Activated T-helper 2 cell treated with anti-CD3 and anti-CD28 coated beads, Interferon-gamma antibody, Interleukin-2, Interleukin-4, amounts not matched to agents 10 μg/mL and 5 μg/mL and 100 μg/mL, durations not matched to agents 14 hours and 24 hours and 36 hours (primary cell): ENCODE measurements around the gene NXPE3. TPM values are rescaled to one million over a fixed set of nuclear protein-coding genes. Genes with fewer than 3 reads are reported as not detected.

Experiments
- DNase-seq: peaks from one replicate; pipeline ENCODE4 v3.0.0; 2021; ENCODE audit warnings: low spot score
- H3K27ac Mint-ChIP-seq: one replicate; pipeline ENCODE4 v1.8.0; 2021; ENCODE audit warnings: mixed read lengths
- H3K27me3 Mint-ChIP-seq: one replicate; pipeline ENCODE4 v1.8.0; 2021; ENCODE audit warnings: low read depth, mixed read lengths
- H3K36me3 Mint-ChIP-seq: one replicate; pipeline ENCODE4 v1.8.0; 2021; ENCODE audit warnings: low read depth, mixed read lengths
- H3K4me1 Mint-ChIP-seq: one replicate; pipeline ENCODE4 v1.8.0; 2021; ENCODE audit warnings: low read depth, mixed read lengths
- H3K4me3 Mint-ChIP-seq: one replicate; pipeline ENCODE4 v1.8.0; 2021; ENCODE audit warnings: low read depth, mild to moderate bottlenecking, moderate library complexity, mixed read lengths
- H3K9me3 Mint-ChIP-seq: one replicate; pipeline ENCODE4 v1.8.0; 2021; ENCODE audit warnings: mixed read lengths
- intact Hi-C: fragments of 100-400 bp; cut with micrococcal nuclease; formaldehyde crosslinking; loops from one replicate; pipeline ENCODE4 v1.15.1; 2023
- total RNA-seq: library from RNA; stranded (reverse); gene quantifications from 2 replicates; pipeline ENCODE4 v1.2.3, GENCODE V29; 2022

Gene NXPE3
- total RNA-seq, 1 donor from 2014 or later, result 18.1 TPM

DNA sequence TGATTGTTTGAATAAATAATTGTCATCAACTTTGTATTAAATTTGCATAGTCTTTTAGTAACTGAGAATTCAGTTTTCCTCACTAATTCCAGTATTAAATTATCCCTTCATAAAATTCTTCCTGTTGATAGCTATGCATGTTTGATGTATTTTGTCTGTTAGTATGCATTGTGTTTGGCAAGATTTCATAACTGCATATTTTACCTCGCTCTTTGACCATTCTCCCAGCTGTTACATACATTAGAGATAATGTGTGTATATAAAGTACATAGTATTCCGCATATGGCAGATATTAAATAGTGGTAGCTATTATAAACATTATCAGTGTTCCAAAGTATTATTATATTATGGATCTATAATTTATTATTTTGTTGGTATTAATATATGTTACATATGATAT, 59.7 kb downstream of the NXPE3 start:
- H3K4me1 Mint-ChIP-seq, result peaks cover 44% of the 10 kb centered on the region
- intact Hi-C loops, result no loop called here
- no peaks in the 10 kb centered on the region for H3K27me3 Mint-ChIP-seq
- no peak overlapping the region for H3K4me3 Mint-ChIP-seq
- no peaks in the 10 kb centered on the region for H3K9me3 Mint-ChIP-seq
- H3K36me3 Mint-ChIP-seq, result peaks cover 69% of the 10 kb centered on the region
- no peak for DNase-seq
- H3K27ac Mint-ChIP-seq, result no peak overlapping the region

DNA sequence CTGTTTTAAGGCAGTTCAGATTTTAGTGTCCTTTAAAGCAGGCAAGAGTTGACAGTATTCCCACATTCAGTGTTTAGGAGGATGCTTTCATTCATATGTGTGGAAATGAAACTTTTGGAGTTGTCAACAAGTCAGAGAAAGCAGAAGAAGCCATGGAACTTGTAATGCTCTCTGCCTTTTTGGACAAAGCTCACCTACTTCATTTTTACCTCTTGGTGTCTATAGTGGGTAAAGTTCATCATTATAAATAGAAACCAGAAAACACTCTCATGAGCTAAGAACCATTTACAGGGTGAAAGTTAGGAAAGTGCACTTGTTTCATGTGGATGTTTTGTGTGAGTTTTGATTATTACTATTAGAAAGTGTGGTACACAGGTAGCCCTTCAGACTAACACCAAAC, 61.1 kb downstream of the NXPE3 start:
- Mint-ChIP-seq H3K27ac (no peak overlapping the region), H3K9me3 (no peaks in the 10 kb centered on the region), H3K4me3 (no peak overlapping the region), H3K27me3 (no peaks in the 10 kb centered on the region), H3K4me1 (peaks cover 36% of the 10 kb centered on the region), H3K36me3 (peaks cover 63% of the 10 kb centered on the region)
- DNase-seq, result no peak
- intact Hi-C loops, result no loop called here

DNA sequence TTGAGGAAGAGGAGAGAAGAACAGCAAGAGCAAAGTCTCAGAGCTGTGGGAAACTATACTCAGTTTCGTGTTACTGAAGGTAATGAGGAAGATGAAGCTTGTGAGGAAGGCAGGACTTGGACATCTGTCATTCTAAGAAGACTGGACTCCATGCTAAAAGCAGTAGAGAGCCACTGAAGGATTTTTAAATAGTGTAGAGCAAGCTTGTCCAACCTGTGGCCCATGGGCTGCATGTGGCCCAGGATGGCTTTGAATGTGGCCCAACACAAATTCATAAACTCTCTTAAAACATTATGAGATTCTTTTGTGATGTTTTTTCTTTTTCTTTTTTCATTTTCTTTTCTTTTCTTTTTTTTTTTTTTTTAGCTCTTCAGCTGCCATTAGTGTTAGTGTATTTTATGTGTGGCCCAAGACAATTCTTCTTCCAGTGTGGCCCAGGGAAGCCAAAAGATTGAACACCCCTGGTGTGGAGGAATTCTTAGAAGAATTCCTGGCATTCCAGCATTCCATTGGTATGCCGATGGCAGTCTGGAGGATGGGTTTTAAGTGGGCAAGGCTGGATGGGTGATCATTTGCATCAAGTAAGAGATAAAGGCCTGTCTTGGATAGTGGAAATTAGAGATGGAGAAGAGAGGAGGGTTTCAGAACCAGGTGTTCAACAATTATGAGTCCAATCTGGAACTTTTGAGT, 63.4 kb downstream of the NXPE3 start:
- Mint-ChIP-seq H3K27me3 (no peaks in the 10 kb centered on the region), H3K4me3 (no peak overlapping the region), H3K4me1 (peaks cover 20% of the 10 kb centered on the region), H3K9me3 (no peaks in the 10 kb centered on the region), H3K27ac (no peak overlapping the region), H3K36me3 (peaks cover 60% of the 10 kb centered on the region)
- intact Hi-C loops, result no loop called here
- no peak for DNase-seq

DNA sequence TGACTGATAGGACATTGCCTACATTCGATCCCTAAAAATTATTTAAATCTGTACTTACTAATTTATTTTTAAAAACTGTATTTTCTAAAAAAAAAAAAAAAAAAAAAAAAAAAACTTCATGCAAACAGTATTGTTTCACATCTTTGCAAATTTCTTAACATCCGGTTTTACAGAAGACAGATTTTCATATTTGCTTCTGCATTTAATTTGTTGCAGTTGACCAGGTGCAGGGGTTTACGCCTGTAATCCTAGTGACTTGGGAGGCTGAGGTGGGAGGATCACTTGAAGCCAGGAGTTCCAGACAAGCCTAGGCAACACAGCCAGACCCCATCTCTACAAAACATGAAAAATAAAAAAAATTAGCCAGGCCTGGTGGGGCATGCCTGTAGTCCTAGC, 63.9 kb downstream of the NXPE3 start:
- peaks cover 57% of the 10 kb centered on the region for H3K36me3 Mint-ChIP-seq
- no peak overlapping the region for H3K27ac Mint-ChIP-seq
- H3K4me3 Mint-ChIP-seq, result no peak overlapping the region
- H3K4me1 Mint-ChIP-seq, result peaks cover 20% of the 10 kb centered on the region
- no peak for DNase-seq
- H3K27me3 Mint-ChIP-seq, result no peaks in the 10 kb centered on the region
- H3K9me3 Mint-ChIP-seq, result no peaks in the 10 kb centered on the region
- intact Hi-C loops, result no loop called here

DNA sequence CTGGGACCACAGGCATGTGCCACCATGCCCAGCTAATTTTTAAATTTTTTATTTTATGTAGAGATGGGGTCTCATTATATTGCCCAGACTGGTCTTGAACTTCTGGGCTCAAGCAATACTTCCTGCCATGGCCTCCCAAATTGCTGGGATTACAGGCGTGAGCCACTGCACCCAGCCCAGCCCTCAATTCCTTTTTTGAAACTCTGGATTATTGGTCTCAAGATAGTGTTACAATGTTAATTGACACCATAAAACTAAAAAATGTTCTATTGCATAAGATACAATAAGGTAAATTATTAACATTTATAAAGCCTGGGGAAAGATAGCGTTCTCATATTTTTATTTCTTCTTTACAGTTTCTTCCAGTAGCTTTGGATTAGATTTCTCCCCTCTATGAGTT, 66.4 kb downstream of the NXPE3 start:
- Mint-ChIP-seq H3K9me3 (no peaks in the 10 kb centered on the region), H3K4me3 (no peak overlapping the region), H3K36me3 (peaks cover 53% of the 10 kb centered on the region), H3K27ac (no peak overlapping the region), H3K27me3 (no peaks in the 10 kb centered on the region), H3K4me1 (peaks cover 23% of the 10 kb centered on the region)
- DNase-seq, result no peak
- intact Hi-C loops, result no loop called here

DNA sequence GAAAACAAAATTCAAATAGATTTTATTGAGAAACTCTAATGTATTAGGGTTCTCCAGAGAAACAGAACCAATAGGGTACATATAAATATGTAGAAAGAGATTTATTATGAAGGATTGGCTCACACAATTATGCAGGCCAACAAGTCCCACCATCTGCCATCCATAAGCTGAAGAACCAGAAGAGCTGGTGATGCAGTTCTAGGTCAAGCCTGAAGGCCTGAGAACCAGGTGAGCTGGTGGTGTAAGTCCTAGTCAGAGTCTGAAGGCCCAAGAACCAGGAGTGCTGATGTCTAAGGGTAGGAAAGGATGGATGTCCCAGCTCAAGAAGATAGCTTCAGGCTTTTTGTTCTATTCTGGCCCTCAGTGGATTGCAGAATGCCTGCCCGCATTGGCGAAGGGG, 67.7 kb downstream of the NXPE3 start:
- no peak for DNase-seq
- peaks cover 54% of the 10 kb centered on the region for H3K36me3 Mint-ChIP-seq
- H3K4me3 Mint-ChIP-seq, result no peak overlapping the region
- no peaks in the 10 kb centered on the region for H3K27me3 Mint-ChIP-seq
- H3K9me3 Mint-ChIP-seq, result no peaks in the 10 kb centered on the region
- H3K4me1 Mint-ChIP-seq, result peaks cover 25% of the 10 kb centered on the region
- intact Hi-C loops, result no loop called here
- H3K27ac Mint-ChIP-seq, result no peak overlapping the region

DNA sequence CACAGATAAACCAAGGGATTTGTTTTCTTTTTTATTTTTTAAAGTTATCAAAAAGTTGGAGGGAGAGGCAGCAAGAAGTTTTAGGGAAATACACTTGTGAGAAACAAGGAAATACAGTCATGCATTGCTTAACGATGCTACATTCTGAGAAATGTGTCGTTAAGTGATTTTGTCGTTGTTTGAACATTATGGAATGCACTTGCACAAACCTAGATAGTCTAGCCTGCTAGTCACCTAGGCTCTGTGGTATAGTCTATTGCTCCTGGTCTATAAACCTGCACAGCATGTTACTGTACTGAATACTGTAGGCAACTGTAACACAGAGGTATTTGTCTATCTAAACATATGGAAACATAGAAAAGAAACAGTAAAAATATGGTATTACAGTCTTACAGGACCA, 68.3 kb downstream of the NXPE3 start:
- peaks cover 30% of the 10 kb centered on the region for H3K4me1 Mint-ChIP-seq

DNA sequence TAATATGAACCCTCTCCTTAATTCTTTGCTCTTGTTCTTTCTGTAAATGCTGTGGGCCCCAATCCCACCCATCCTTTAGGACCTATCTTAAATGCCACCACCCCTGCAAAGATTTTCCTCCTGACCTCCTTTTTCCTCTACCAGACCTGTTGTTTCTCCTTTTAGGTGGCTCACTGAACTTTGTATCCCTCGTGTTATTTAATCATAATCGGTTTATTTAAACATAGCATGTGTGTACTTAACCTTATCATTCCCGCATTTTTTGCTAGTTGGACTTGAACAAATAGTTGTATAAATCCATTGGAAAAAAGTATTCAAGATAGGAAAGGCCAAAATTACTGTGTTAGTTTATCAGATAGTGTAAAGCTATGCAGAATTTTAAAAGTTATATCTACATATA, 69.3 kb downstream of the NXPE3 start:
- peaks cover 58% of the 10 kb centered on the region for H3K36me3 Mint-ChIP-seq

More for the DNA sequence above, 68.3 kb downstream of the NXPE3 start:
- no peak for DNase-seq
- intact Hi-C loops, result no loop called here
- Mint-ChIP-seq H3K36me3 (peaks cover 55% of the 10 kb centered on the region), H3K9me3 (no peaks in the 10 kb centered on the region), H3K4me3 (no peak overlapping the region), H3K27me3 (no peaks in the 10 kb centered on the region), H3K27ac (no peak overlapping the region)

DNA sequence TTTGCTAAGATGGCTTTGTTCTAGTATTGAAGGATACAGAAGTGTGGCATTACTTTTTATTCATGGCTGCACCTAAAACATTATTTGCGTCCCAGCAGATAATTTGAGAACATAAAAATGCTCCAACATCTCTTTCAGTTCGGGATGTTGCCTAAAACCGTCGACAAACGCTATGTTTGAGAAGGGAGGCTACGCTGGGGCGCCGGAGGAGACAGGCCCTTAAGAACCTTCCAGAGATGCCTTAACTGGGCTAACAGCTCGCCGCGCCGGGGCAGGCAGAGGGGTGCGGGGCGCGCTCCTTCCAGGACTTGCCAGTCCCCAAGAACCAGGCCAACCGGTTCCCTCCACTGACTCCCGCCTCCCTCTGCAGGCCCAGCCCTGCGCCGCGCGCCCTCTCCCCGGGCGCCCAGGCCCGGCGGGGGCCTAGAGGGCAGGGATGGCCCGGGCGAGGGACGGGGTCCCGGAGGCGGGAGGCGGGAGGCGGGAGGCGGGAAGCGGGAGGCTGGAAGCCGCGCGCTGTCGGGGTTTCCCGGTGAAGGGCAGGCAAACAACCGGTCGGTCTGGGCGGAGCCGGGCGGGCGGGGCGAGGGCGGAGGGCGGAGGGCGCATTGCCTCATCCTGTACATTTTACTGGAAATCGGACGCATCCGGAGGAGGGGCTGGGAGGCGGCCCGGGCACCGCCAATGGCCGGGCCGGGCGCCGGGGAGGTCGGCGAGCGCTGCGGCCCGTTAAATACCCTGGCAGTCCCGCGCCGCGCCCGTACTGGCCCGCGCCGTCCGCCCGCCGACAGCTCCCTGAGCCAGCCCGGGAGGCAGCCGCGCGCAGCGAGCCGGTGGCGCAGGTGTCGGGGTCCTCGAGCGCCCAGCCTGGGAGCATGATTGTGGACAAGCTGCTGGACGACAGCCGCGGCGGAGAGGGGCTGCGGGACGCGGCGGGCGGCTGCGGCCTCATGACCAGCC, 70.0 kb downstream of the NXPE3 start, which contains the start of gene NFKBIZ:
TSS of gene NFKBIZ (plus strand) at position 761 of the 960 bp plus-strand sequence. CDS start at position 876, 115 bp downstream.
- H3K9me3 Mint-ChIP-seq, result no peaks in the 10 kb centered on the region
- H3K27me3 Mint-ChIP-seq, result no peaks in the 10 kb centered on the region
- peak within 1 kb of the TSS; percentile 97 for H3K27ac Mint-ChIP-seq
- intact Hi-C loops, result loop anchor here (1.0 to 2.0 kb wide), 2 partner anchors 13 to 124 kb away; partner anchors contain the start of gene CEP97
- peak within 1 kb of the TSS; percentile 94 for H3K4me3 Mint-ChIP-seq
- peaks cover 59% of the 10 kb centered on the region for H3K36me3 Mint-ChIP-seq
- peak; percentile 90 for DNase-seq
- H3K4me1 Mint-ChIP-seq, result peaks cover 44% of the 10 kb centered on the region

More for the DNA sequence above, 69.3 kb downstream of the NXPE3 start:
- Mint-ChIP-seq H3K4me1 (peaks cover 38% of the 10 kb centered on the region), H3K27ac (peak overlapping the region; percentile 33), H3K4me3 (peak overlapping the region; percentile 71), H3K27me3 (no peaks in the 10 kb centered on the region), H3K9me3 (no peaks in the 10 kb centered on the region)
- no peak for DNase-seq
- intact Hi-C loops, result loop anchor here (1.0 to 2.0 kb wide), 2 partner anchors 12 to 124 kb away; partner anchors contain the start of gene CEP97

DNA sequence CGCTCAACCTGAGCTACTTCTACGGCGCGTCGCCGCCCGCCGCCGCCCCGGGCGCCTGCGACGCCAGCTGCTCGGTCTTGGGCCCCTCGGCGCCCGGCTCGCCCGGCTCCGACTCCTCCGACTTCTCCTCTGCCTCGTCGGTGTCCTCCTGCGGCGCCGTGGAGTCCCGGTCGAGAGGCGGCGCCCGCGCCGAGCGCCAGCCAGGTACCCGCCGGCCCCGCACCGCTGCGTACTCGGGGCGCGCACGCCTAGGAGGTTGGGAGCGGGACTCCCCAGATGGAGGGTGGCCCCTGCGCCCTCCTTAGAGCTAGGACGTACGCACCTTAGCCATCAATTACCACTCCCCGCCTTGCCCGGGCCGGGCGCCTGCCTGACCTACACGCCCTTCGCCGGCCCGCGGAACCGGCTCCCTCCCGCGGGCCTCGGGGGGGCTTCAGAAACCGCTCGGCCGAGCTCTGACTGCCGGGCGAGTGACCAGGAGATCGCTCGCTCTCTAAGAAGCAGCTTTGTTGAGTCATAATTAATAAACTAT, 70.8 kb downstream of the NXPE3 start:
- H3K27me3 Mint-ChIP-seq, result no peaks in the 10 kb centered on the region
- H3K36me3 Mint-ChIP-seq, result peaks cover 62% of the 10 kb centered on the region
- intact Hi-C loops, result loop anchor here (1.0 to 5.0 kb wide), 11 partner anchors 22 to 375 kb away; partner anchors contain the start of genes CEP97 and ZBTB11
- H3K4me3 Mint-ChIP-seq, result peak overlapping the region; percentile 94
- H3K9me3 Mint-ChIP-seq, result no peaks in the 10 kb centered on the region
- H3K27ac Mint-ChIP-seq, result peak overlapping the region; percentile 97
- peaks cover 48% of the 10 kb centered on the region for H3K4me1 Mint-ChIP-seq
- peak; percentile 56 for DNase-seq

DNA sequence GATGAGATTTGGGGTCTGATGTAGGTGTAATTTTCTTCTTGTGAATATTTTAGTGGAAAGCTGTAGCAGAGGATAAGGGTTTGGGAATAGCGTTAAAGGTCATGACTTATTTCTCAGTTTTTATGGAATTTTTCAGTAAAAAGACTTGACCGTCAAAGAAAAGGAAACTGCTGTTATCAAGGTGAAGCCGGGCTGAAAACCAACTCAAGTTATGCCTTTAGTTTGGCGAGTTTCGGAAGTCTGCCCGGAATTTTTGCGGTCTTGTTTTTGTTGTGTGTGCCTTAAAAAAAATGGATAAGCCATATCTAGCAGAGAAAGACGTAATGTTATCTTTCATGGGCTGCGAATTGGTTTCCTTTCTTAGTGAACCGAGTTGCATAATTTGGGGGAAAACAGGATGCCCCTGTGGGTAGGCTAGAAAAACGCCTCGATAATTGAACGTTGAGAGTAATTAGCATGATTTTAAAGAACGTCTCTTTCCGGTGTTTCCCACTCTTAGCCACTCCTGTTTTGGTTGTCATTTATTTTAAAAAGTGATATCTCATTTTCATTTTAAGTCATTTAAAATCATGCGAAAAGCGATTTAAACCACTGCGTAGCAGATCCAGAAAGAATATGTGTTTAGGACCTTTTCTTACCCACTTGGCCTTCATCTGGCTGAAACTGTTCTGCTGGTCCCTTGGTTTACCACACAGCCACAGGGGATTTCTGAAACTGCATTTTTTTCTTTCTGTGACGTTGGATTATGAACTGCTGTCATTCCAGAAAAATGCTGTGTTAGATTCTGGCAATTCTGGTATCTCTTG, 71.4 kb downstream of the NXPE3 start:
- H3K4me3 Mint-ChIP-seq, result peak overlapping the region; percentile 94
- peaks cover 68% of the 10 kb centered on the region for H3K36me3 Mint-ChIP-seq
- no peaks in the 10 kb centered on the region for H3K9me3 Mint-ChIP-seq
- peaks cover 53% of the 10 kb centered on the region for H3K4me1 Mint-ChIP-seq
- DNase-seq, result peak; percentile 48
- intact Hi-C loops, result loop anchor here (1.0 to 5.0 kb wide), 11 partner anchors 11 to 374 kb away; partner anchors contain the start of gene ZBTB11
- H3K27me3 Mint-ChIP-seq, result no peaks in the 10 kb centered on the region
- H3K27ac Mint-ChIP-seq, result peak overlapping the region; percentile 97
